Thymus (tissue), 14 donors: ENCODE measurements around the gene REM2. TPM values are rescaled to one million over a fixed set of nuclear protein-coding genes. Genes with fewer than 3 reads are reported as not detected.

Experiments used
- DNase-seq, 9 donors: peaks; one replicate each; pipeline ENCODE4 v3.0.0-alpha.2; 2013; ENCODE audit warnings: low spot score in 9 of 9, low read depth in 6 of 9, missing footprints in 1 of 9
- H3K27ac ChIP-seq, 2 donors: one replicate each; pipeline ENCODE4 v1.5.1; 2013; ENCODE audit warnings: control low read depth in 1 of 2, low read depth in 1 of 2, low read length in 1 of 2, mild to moderate bottlenecking in 1 of 2, moderate library complexity in 1 of 2
- H3K27me3 ChIP-seq, 2 donors: one replicate each; pipeline ENCODE4 v1.5.1; 2013; ENCODE audit warnings: low read length in 1 of 2; ENCODE audit not compliant: control insufficient read depth in 2 of 2, insufficient read depth in 1 of 2
- H3K36me3 ChIP-seq, 2 donors: one replicate each; pipeline ENCODE4 v1.5.1; 2013; ENCODE audit warnings: low read length in 1 of 2, mild to moderate bottlenecking in 1 of 2, moderate library complexity in 1 of 2; ENCODE audit not compliant: control insufficient read depth in 2 of 2, insufficient read depth in 2 of 2
- H3K4me1 ChIP-seq, 2 donors: one replicate each; pipeline ENCODE4 v1.5.1; 2013; ENCODE audit warnings: low read length in 2 of 2; ENCODE audit not compliant: control insufficient read depth in 2 of 2, insufficient read depth in 2 of 2
- H3K4me3 ChIP-seq, 2 donors: one replicate each; pipeline ENCODE4 v1.5.1; 2013; ENCODE audit warnings: low read length in 2 of 2, control low read depth in 1 of 2, mild to moderate bottlenecking in 1 of 2
- H3K9me3 ChIP-seq, 2 donors: one replicate each; pipeline ENCODE4 v1.5.1; 2013; ENCODE audit warnings: low read length in 1 of 2, mild to moderate bottlenecking in 1 of 2; ENCODE audit not compliant: control insufficient read depth in 2 of 2, insufficient read depth in 1 of 2
- WGBS: extraction: QIAGEN DNeasy Blood & Tissue Kit; methylation state at CpG from one replicate; pipeline ENCODE4 v1.1.7; 2013; 5-methylcytosine and 5-hydroxymethylcytosine counted together
- long read RNA-seq, 10 donors: transcript quantifications; one replicate each; lab custom pipeline, GENCODE V29; 2026
- polyA plus RNA-seq: library from polyadenylated mRNA; stranded (reverse); fragments of 200-250 nt; gene quantifications from one replicate; pipeline ENCODE4 v1.2.3, GENCODE V29; 2013
- total RNA-seq: library from RNA; stranded (reverse); fragments of 120-200 nt; gene quantifications from one replicate; pipeline ENCODE4 v1.2.4, GENCODE V29; 2013
- donor health status: healthy.

REM2 gene
- total RNA-seq, result 0.47 TPM
- 3.2 TPM for polyA plus RNA-seq
- long read RNA-seq, donor 1, result 0 reads
- long read RNA-seq, donor 2, result 0 reads
- long read RNA-seq, donor 3, result 0 reads
- long read RNA-seq, donor 4, partial matches to known transcripts, result 16 of 24 reads
- long read RNA-seq, donor 4, other reads (novel, unspliced or antisense), result 8 of 24 reads
- long read RNA-seq, donor 5, partial matches to known transcripts, result 0 of 1 reads
- long read RNA-seq, donor 5, other reads (novel, unspliced or antisense), result 0 of 1 reads
- long read RNA-seq, donor 6, result 0 reads
- long read RNA-seq, donor 7, result 0 reads
- long read RNA-seq, donor 8, result 0 reads
- long read RNA-seq, donor 9, partial matches to known transcripts, result 0 of 1 reads
- long read RNA-seq, donor 9, other reads (novel, unspliced or antisense), result 0 of 1 reads
- long read RNA-seq, donor 10, result 0 reads

- Histone ChIP-seq H3K27me3 (peaks cover 3 to 62% of the 10 kb centered on the region in 2 donors), H3K27ac (no peak within 1 kb of the TSS), H3K9me3 (no peaks in the 10 kb centered on the region), H3K36me3 (peaks cover 3 to 4% of the 10 kb centered on the region in 2 donors), H3K4me1 (peaks cover 16 to 49% of the 10 kb centered on the region in 2 donors), H3K4me3 (no peak within 1 kb of the TSS)
- 80% methylated on average over 15 of the region's 15 CpGs for WGBS
- DNase-seq, result no peak
Observed at GRCh38 chr14:22883173-22883976, at the start of gene REM2. TSS of gene REM2 (plus strand) at chr14:22883222. CDS start at chr14:22883288, 66 bp downstream.

GRCh38 chr14:22835505-22835904 is 47.5 kb upstream of the REM2 start:
- no peak overlapping the region for H3K4me3 ChIP-seq
- peaks cover 25 to 47% of the 10 kb centered on the region in 2 donors for H3K27me3 ChIP-seq
- H3K27ac ChIP-seq, result no peak overlapping the region
- 94% methylated on average over 3 of the region's 3 CpGs for WGBS
- DNase-seq, result no peak
- H3K9me3 ChIP-seq, result no peaks in the 10 kb centered on the region
- H3K36me3 ChIP-seq, result peaks cover 22 to 38% of the 10 kb centered on the region in 2 donors
- H3K4me1 ChIP-seq, result peaks cover 7 to 34% of the 10 kb centered on the region in 2 donors

- Histone ChIP-seq H3K36me3 (peaks cover 22 to 34% of the 10 kb centered on the region in 2 donors), H3K27ac (peak within 1 kb of the TSS; percentile 24 to 71), H3K9me3 (no peaks in the 10 kb centered on the region), H3K27me3 (peaks cover 25 to 50% of the 10 kb centered on the region in 2 donors), H3K4me3 (peak within 1 kb of the TSS; percentile 32 to 36), H3K4me1 (peaks cover 4 to 27% of the 10 kb centered on the region in 2 donors)
- DNase-seq, result no peak
- WGBS, result 16% methylated on average over 46 of the region's 46 CpGs
Observed at GRCh38 chr14:22836301-22837113, 46.5 kb upstream of the REM2 start, which contains the start of gene MMP14. TSS of gene MMP14 (plus strand) at chr14:22836585. CDS start at chr14:22836818, 233 bp downstream.

- peak overlapping the region in 1 of 2 donors; percentile 71 for H3K27ac ChIP-seq
Observed at GRCh38 chr14:22837114-22837749, 45.8 kb upstream of the REM2 start.

GRCh38 chr14:22837750-22838538 is 45.1 kb upstream of the REM2 start:
- no peak for DNase-seq
- 69% methylated on average over 25 of the region's 25 CpGs for WGBS
- Histone ChIP-seq H3K27ac (peak overlapping the region; percentile 26 to 75), H3K27me3 (peaks cover 30 to 54% of the 10 kb centered on the region in 2 donors), H3K4me3 (peak overlapping the region; percentile 32 to 36), H3K4me1 (peaks cover 4 to 27% of the 10 kb centered on the region in 2 donors), H3K36me3 (peaks cover 22 to 28% of the 10 kb centered on the region in 2 donors), H3K9me3 (no peaks in the 10 kb centered on the region)

More at GRCh38 chr14:22837114-22837749, 45.8 kb upstream of the REM2 start:
- Histone ChIP-seq H3K4me3 (peak overlapping the region; percentile 32 to 36), H3K4me1 (peaks cover 4 to 27% of the 10 kb centered on the region in 2 donors), H3K36me3 (peaks cover 22 to 28% of the 10 kb centered on the region in 2 donors), H3K27me3 (peaks cover 25 to 53% of the 10 kb centered on the region in 2 donors), H3K9me3 (no peaks in the 10 kb centered on the region)
- WGBS, result 7% methylated on average over 57 of the region's 57 CpGs
- no peak for DNase-seq

GRCh38 chr14:22838631-22839041 is 44.4 kb upstream of the REM2 start:
- 39% methylated on average over 6 of the region's 6 CpGs for WGBS
- Histone ChIP-seq H3K9me3 (peaks cover 0 to 1% of the 10 kb centered on the region in 2 donors), H3K4me3 (peak overlapping the region; percentile 32 to 36), H3K27me3 (peaks cover 31 to 59% of the 10 kb centered on the region in 2 donors), H3K36me3 (peaks cover 18 to 21% of the 10 kb centered on the region in 2 donors), H3K27ac (peak overlapping the region; percentile 26 to 75), H3K4me1 (peaks cover 4 to 27% of the 10 kb centered on the region in 2 donors)
- DNase-seq, result no peak

GRCh38 chr14:22839159-22839779 is 43.8 kb upstream of the REM2 start:
- DNase-seq, result no peak
- peaks cover 12 to 14% of the 10 kb centered on the region in 2 donors for H3K36me3 ChIP-seq
- H3K27ac ChIP-seq, result peak overlapping the region in 1 of 2 donors; percentile 75
- peaks cover 0 to 1% of the 10 kb centered on the region in 2 donors for H3K9me3 ChIP-seq
- H3K27me3 ChIP-seq, result peaks cover 31 to 59% of the 10 kb centered on the region in 2 donors
- no peak overlapping the region for H3K4me3 ChIP-seq
- 91% methylated on average over 6 of the region's 6 CpGs for WGBS
- H3K4me1 ChIP-seq, result peaks cover 4 to 27% of the 10 kb centered on the region in 2 donors
